HG03045 (cell line): ENCODE measurements around the gene ZFP69B.
"Not testable (repeated sequence)": the region's sequence is repeated elsewhere in the genome, so short reads cannot be mapped to it uniquely, and the experiment has no call there.

ENCODE experiments used
- ATAC-seq: cut with Tn5 transposase; IDR thresholded peaks from one replicate; pipeline ENCODE4 v1.9.1; 2021; ENCODE audit warnings: mild to moderate bottlenecking, moderate library complexity; ENCODE audit not compliant: unreplicated experiment

ZFP69B gene

GRCh38 chr1:40435471-40435870 lies 14.8 kb upstream of the ZFP69B start:
- ATAC-seq = no peak

DNA sequence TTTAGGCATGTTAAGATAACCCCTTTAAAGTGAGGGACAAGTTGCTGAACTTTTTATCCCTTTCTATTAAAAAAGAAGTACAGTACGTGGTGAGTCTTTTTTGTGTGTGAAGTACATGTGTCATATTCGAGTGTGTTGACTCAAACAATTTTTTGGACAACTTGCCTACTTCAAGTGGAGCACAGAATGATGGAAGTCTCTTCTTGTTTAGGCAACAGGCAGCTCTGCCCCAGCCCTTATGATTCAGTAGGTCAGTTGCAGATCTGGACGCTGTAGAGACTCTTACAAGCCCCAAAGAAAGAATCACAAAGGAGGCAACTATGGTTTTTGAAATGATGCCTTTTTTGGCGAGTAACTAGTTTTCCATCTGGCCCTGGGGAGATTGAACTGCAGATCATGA lies 14.4 kb upstream of the ZFP69B start:
- no peak for ATAC-seq

DNA sequence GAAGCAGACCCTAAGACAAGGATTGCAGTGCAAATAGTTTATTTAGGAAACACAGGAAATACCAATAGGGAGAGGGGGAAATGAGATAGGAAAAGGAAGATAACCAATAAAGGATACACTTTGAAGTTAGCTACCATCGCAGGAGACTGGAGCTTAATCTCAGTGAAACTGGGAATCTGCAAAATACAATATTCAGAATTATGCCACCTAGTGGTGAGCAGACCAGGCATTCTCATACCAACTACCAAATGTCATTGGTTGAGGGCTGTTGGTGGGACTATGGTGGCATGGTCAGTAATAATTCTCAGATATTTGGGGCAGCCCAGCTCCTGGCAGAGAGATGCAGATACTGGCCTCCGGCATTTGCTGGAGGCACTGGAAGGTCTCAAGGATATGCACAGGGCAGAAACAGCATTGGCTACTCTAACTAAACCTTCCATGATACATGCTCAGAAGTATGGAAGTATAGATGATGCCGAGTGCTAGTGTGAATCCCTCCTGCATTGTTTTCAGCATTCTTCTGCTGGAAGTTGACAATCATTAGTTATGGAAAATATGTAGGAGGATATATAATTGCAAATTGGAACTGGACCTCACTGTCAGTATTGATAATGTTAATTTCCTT lies 11.8 kb upstream of the ZFP69B start:
- ATAC-seq = no peak

DNA sequence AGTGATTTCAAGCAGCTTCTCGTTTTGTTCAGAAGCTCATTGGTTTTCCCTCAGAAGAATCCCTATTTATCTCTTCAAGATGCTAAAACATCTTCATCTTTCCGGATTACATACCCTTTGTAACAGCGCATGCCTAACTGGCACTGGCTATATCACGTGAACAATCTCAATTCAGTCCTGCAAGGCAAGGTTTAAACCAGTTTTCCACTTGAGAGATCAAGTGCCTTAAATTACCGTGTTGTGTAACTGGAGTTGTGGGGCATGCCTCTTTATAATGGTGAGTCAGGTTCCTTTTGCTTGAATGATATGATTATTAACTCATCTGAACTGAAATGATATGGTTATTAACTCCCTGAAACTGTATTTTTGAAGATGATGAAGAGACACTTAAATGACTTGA lies 11.0 kb upstream of the ZFP69B start:
- no peak for ATAC-seq

DNA sequence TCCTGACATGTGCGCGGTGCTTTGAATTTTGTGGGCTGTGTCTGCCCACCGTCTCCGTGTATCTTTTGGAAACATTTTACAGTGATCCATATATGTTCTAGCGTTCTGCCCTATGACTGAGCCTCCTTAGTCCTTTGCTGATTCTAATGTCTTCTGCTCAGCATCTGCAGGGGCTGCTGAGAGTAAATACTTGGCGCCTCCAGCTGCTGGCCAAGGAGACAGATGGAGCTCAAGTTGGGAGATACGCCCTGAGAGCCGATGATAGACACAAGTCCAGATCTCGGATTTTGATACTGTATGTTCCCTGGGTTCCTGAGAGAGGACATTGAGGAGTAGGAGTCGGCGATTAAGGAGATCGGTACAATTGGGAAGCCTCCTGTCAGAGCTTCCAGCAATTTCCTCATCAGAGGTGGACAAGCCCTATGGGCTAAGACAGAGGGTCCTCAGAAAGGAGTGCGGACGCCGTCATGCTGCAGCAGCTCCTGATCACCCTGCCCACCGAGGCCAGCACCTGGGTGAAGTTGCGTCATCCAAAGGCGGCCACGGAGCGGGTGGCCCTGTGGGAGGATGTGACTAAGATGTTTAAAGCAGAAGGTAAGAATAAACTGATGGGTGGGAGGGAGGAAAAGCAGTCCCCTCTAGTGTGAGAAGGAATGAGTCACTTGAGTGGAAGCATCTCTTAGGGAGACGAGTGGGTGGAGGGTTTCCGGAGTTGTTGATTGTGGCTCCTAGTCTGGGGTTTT lies 390 bp downstream of the ZFP69B start:
- peak; percentile 35 for ATAC-seq

- ATAC-seq = no peak
Observed at GRCh38 chr1:40451238-40451585, 936 bp downstream of the ZFP69B start.

DNA sequence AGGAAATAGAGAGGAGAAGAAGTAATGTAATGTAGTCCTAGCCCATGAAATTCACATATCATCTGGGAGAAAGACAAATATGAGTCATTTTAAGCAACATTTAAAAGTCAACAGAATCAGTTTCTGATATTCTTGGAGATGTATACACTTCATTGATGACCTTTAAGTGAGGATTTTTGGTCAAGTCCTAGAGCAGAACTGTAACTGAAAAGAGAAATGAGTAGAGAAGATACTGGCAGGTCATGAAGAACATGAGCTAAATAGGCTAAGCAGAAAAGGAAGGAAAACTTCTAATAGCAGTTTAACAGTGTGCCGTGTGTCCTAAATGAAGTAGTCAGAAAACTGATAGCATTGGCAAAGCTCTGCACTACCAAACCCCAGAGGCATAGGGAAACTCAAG lies 4.6 kb downstream of the ZFP69B start:
- ATAC-seq = no peak

DNA sequence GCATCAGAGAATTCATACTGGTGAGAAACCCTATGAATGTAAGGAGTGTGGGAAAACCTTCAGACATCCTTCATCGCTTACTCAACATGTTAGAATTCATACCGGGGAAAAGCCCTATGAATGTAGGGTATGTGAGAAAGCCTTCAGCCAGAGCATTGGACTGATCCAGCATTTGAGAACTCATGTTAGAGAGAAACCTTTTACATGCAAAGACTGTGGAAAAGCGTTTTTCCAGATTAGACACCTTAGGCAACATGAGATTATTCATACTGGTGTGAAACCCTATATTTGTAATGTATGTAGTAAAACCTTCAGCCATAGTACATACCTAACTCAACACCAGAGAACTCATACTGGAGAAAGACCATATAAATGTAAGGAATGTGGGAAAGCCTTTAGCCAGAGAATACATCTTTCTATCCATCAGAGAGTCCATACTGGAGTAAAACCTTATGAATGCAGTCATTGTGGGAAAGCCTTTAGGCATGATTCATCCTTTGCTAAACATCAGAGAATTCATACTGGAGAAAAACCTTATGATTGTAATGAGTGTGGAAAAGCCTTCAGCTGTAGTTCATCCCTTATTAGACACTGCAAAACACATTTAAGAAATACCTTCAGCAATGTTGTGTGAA lies 12.8 kb downstream of the ZFP69B start:
- no peak for ATAC-seq

DNA sequence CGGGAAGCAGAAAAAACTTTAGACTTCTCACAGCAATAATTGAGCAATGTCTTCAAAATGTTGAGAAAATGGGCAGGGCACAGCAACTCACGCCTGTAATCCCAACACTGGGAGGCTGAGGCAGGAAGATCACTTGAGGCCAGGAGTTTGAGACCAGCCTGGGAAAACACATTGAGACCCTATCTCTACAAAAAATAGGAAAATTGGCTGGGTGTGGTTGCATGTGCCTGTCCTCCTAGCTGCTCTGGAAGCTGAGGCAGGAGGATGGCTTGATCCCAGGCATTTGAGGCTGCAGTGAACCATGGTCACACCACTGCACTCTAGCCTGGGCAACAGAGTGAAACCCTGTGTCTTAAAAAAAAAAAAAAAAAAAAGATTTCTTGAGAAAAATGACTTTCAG lies 19.1 kb downstream of the ZFP69B start:
- no peak for ATAC-seq

DNA sequence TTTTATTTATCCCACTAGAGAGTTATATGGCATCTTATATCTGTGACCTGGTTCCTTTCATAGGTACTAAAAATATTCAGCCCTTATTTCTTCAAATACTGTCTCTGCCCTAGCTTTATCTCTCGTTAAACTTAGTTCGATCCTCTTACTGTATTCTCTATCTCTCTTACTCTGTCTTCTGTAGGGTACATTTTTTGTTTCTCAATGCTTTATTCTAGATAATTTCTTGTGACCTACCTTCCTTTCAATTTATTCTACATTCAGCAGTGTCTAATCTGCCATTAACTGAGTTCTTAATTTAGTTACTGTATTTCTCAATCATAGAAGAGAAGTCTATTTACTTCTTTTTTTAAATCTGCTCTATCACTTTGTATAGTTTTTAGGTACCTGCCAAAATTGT lies 25.0 kb downstream of the ZFP69B start:
- no peak for ATAC-seq

GRCh38 chr1:40476924-40477677 lies 26.8 kb downstream of the ZFP69B start, which contains the start of gene ZFP69:
Gene ZFP69 (plus strand): TSS chr1:40477290. CDS start chr1:40479362, 2,072 bp downstream.
- ATAC-seq = peak; percentile 81

- peak; percentile 32 for ATAC-seq
Observed at GRCh38 chr1:40477678-40478053, 27.4 kb downstream of the ZFP69B start.

DNA sequence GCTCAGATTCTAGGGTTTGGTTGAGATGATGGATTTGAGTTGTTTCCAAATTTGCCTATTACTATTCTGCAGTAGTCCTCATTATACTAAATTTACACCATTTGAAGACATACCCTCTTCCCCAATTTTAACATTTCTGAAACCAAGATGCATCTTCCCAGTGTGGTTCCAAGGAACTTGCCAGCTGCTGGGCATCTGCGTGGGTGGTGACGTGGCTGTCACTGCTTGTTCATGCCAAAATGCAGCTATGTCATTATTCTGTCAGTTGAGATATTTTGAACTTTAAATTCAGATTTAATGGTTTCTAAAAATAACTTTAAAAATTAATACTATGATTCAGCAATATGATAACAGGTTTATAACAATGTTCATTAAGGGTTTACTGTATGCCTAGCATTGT lies 28.0 kb downstream of the ZFP69B start:
- no peak for ATAC-seq

GRCh38 chr1:40479156-40479555 lies 28.9 kb downstream of the ZFP69B start:
- no peak for ATAC-seq

- ATAC-seq = no peak
Observed at GRCh38 chr1:40495315-40495903, 45.1 kb downstream of the ZFP69B start.

GRCh38 chr1:40502651-40503050 lies 52.4 kb downstream of the ZFP69B start:
- not testable (repeated sequence) for ATAC-seq

DNA sequence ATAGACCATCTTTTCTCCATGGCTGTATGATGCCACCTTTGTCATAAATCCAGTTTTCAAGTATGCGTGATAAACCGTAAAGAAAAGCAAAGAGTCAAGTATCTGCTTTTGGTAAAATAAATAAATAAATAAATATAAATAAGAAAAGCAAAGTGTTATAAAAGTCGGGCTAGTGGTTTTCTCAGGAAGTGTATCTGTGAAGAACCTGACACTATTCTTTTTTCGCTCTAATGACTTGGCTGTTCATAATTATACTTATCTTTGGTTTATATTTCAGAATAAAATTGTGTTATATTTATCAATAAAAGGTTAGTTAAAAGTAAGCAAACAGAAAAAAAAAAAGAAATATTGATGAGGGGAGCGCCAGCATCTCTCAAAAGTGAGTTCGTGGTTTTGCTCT lies 57.7 kb downstream of the ZFP69B start:
- ATAC-seq = no peak

DNA sequence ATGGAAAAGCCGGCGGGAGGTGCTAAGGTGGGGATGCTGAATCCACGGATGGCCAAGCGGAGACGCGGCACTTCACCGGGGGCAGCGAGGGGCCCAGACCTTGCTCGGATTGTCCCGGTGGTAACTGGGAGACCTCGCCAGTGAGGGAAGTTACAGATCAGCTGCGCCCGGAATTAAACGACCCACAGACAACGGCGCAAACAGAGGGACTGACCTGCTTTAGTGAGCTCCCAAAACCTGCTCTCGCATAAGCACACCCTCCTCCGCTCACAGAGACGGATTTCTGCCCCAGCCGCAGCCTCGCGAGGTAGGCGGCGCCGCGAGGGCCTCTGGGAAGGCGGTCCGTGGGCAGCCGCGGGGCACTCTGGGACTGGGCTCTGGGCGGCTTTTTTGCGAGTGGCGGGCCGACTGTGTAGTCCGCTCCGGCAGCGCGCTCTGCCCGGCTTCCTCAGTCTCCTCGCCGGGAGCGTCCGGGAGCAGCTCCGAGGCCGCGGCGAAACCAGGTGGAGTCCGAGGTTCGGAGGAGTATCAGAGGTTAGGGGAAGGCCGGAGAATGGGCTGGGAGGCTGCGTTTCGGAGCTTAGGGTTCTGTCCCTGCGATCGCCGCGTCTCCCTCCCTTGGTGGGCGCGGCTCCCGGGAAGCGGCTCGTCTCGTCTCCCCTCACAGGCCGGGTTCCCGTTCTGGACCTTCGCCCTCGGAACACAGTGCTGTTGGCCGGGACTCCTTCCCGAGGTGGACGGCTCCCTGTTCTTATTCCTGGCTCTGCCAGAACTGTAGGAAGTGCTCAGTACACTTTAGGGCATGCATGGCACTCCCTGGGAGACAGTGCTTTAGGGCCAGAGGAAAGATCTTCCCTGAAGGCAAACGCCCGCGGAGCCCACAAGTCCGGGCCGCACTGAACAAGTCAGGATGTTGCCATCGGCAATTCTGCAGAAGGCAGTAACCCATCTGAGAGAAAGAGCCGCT lies 58.4 kb downstream of the ZFP69B start, which contains the start of gene EXO5:
Gene EXO5 (plus strand): TSS at position 393 of the 967 bp plus-strand sequence. CDS start 5,778 bp downstream, outside the sequence.
- ATAC-seq = peak; percentile 91
